ENCODE results near the gene SLC22A3. TPM values are rescaled to one million over a fixed set of nuclear protein-coding genes. Genes with fewer than 3 reads are reported as not detected.
A peak's percentile ranks its signal among the peaks of the same experiment; 100 is the strongest.
"Not testable (repeated sequence)": the region's sequence is repeated elsewhere in the genome, so short reads cannot be mapped to it uniquely, and the experiment has no call there.

SLC22A3 gene
- 189 TPM for total RNA-seq

DNA sequence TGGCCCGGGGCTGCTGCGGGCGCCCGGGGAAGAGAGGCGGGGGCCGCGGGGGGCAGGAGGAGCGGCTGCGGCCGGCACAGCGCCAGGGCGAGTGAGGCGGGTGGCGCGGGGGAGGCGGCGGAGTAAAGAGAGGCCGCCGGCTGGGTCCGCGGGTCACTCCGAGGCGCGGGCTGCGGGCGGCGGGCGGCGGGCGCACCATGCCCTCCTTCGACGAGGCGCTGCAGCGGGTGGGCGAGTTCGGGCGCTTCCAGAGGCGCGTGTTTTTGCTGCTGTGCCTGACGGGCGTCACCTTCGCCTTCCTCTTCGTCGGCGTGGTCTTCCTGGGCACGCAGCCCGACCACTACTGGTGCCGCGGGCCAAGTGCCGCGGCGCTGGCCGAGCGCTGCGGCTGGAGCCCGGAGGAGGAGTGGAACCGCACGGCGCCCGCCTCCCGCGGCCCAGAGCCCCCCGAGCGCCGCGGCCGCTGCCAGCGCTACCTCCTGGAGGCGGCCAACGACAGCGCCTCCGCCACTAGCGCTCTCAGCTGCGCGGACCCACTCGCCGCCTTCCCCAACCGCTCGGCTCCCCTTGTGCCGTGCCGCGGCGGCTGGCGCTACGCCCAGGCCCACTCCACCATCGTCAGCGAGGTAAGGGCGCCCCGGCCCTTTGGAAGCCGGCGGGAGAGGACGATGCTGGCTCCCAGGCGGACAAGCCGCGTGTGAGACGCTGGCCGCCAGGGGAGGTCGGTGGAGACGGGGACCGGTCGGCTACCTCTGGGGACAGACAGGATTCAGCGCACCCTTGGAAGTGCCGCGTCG is at the start of gene SLC22A3:
TSS of gene SLC22A3 (plus strand) at position 156 of the 797 bp plus-strand sequence. CDS start at position 198, 42 bp downstream.
- ATAC-seq (peak; percentile 58), DNase-seq (ENCODE audit: low spot score) (no peak)
- intact Hi-C loops (cut with DNase I): no loop called here

GRCh38 chr6:160299559-160299958 is 48.6 kb upstream of the SLC22A3 start:
- intact Hi-C loops (cut with DNase I): no loop called here
- no peak for ATAC-seq

GRCh38 chr6:160300076-160300695 is 48.0 kb upstream of the SLC22A3 start:
- intact Hi-C loops (cut with DNase I): no loop called here
- DNase-seq (ENCODE audit: low spot score): no peak
- peak; percentile 82 for ATAC-seq

More at GRCh38 chr6:160299559-160299958, 48.6 kb upstream of the SLC22A3 start:
- no peak for DNase-seq (ENCODE audit: low spot score)

DNA sequence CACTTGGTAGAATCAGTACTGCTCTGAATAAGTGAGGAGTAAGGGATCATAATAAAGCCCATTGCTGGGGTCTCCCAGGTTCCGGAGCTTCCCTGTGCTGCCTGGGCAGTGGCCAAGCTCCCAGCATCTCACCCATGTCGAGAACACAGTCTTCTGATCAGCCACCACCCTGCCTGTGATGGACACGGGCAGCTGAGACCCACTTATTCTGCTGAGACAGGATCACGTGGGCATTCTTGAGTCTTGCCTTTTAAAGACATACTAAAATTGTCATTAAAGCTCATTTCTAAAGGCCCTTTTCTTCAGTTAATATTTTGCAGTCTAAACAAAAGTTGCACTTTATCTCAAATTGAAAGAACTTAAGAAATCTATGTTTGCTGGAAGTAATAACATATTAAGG is 46.8 kb upstream of the SLC22A3 start:
- intact Hi-C loops (cut with DNase I): no loop called here

GRCh38 chr6:160302431-160303082 is 45.6 kb upstream of the SLC22A3 start:
- intact Hi-C loops (cut with DNase I); DNase-seq (ENCODE audit: low spot score); ATAC-seq: not testable (repeated sequence)

More for the DNA sequence above, 46.8 kb upstream of the SLC22A3 start:
- DNase-seq (ENCODE audit: low spot score) (no peak), ATAC-seq (peak; percentile 18)

DNA sequence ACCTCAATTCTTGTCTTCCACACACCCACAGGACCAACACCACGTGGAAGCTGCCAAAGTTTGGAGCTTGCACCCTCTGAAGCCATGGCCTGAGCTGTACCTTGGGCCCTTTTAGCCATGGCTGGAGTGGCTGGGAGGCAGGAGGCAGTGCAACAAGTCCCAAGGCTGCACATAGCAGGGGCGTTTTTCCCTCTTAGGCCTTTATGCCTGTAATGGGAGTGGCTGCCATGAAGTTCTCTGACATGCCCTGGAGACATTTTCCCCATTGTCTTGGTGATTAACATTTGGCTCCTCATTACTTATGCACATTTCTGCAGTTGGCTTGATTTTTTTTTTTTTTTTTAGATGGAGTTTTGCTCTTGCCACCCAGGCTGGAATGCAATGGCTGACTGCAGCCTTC is 44.4 kb upstream of the SLC22A3 start:
- ATAC-seq (no peak), DNase-seq (ENCODE audit: low spot score) (no peak)
- intact Hi-C loops (cut with DNase I): no loop called here

- DNase-seq (ENCODE audit: low spot score): no peak
- intact Hi-C loops (cut with DNase I): no loop called here
- no peak for ATAC-seq
Observed at GRCh38 chr6:160305926-160306713, 42.1 kb upstream of the SLC22A3 start.

DNA sequence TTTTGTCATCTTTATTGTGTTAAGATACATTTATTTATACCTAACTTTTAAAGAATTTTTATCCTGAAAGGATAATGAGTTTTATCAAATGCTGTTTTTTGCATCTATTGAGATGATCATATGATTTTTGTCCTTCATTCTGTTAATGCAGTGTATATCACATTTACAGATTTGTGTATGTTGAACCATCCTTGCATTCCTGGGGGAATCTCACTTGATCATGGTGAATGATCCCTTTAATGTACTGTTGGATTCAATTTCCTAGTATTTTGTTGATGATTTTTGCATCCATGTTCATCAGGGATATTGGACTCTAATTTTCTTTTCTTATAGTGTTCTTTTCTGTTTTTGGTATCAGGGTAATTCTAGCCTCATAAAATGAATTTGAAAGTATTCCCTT is 38.5 kb upstream of the SLC22A3 start:
- intact Hi-C loops (cut with DNase I): no loop called here
- ATAC-seq: no peak
- no peak for DNase-seq (ENCODE audit: low spot score)

GRCh38 chr6:160312900-160313299 is 35.3 kb upstream of the SLC22A3 start:
- DNase-seq (ENCODE audit: low spot score) (no peak), ATAC-seq (no peak)
- intact Hi-C loops (cut with DNase I): no loop called here

DNA sequence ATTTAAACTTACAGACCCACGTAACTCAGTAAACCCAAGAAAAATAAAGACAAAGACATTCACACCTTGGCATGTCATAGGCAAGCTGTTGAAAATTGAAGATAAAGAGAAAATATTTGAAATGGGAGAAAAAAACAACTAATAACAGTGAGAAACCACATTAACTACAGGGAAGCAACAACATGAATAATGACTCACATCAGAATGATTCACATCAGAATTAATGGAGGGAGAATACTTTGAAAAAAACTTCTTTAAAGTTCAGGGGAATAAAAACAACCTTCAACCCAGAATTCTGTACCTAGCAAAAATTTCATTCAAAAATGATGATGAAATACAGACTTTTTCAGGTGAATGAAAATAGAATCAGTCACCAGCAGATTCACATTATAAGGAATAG is 32.9 kb upstream of the SLC22A3 start:
- no peak for DNase-seq (ENCODE audit: low spot score)
- intact Hi-C loops (cut with DNase I): no loop called here
- ATAC-seq: no peak

- no peak for ATAC-seq
- intact Hi-C loops (cut with DNase I): no loop called here
Observed at GRCh38 chr6:160316261-160316660, 31.9 kb upstream of the SLC22A3 start.

GRCh38 chr6:160319246-160319645 is 28.9 kb upstream of the SLC22A3 start:
- DNase-seq (ENCODE audit: low spot score) (no peak), ATAC-seq (no peak)
- intact Hi-C loops (cut with DNase I): no loop called here

More at GRCh38 chr6:160316261-160316660, 31.9 kb upstream of the SLC22A3 start:
- no peak for DNase-seq (ENCODE audit: low spot score)

DNA sequence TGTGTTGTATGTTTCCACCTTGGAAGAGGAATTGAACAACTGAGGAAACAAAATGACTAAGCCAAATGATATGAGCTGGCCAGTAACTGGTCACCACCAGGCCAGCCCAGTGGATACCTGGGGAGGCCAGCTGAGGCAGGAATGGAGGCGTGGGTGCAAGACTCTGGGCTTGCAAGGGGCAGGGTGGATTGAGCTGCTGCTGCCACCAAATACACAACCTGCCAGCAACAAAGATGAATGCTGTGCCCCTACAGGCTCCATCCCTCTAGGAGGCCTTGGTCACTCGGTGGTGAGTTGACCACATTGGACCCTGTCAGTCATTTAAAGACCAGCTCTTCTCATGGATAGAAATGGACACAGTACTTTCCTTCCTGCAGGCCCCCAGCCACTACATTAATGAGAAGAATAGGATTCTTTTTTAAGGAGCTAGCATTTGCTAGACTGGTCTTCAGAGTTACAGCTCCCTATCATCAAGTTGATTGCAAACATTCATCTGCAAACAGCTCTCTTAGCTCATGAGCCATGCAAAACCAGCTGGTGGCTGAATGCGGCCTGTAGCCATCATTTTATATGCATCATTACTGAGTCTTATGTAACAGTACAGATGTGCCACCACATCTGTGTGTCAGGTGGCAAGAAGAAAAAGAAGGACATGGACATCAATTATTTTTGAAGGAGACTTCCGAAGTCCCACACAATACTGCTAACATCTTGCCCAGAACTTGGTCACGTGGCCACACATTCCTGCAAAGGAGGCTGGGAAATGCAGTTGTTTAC is 26.3 kb upstream of the SLC22A3 start:
- DNase-seq (ENCODE audit: low spot score): no peak
- intact Hi-C loops (cut with DNase I): no loop called here

DNA sequence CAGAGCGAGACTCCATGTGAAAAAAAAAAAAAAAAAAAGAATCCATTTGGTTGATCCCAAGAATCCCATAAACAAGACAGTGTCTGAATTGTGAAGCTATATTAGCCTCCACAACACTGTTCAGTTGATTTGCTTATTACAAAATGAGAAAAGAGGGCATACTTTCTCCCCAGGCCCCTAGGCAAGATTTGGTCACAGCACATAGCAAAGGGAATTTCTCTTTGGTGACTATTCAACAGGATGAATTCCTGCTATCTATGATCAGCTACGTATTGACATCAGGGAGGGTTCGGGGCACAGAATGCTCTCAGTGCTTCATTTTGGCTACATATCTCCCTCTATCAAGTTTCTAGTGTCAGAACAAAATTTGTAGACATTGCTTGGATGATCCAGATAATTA is 20.2 kb upstream of the SLC22A3 start:
- ATAC-seq (no peak), DNase-seq (ENCODE audit: low spot score) (no peak)
- intact Hi-C loops (cut with DNase I): no loop called here

More for the DNA sequence above, 26.3 kb upstream of the SLC22A3 start:
- no peak for ATAC-seq

DNA sequence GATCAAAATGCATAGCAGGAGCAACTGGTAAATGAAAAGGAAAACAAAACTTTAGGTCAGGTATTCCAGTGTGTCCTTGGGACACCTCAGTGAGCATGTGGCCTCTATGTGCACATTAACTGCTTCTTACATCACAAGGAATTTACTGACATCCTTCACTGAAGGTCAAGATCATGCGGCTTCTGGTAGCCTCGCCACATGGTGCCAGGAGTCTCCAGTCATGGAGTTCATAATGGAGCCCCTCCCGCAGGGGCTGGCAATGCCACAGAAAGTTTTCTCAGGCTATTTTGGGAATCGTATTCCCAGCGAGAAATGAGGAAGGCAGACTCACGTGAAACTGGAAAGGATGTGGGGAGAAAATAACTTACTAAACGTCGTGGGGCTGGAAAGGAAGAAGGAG is 19.7 kb upstream of the SLC22A3 start:
- no peak for ATAC-seq
- intact Hi-C loops (cut with DNase I): no loop called here
- no peak for DNase-seq (ENCODE audit: low spot score)

- DNase-seq (ENCODE audit: low spot score) (no peak), ATAC-seq (no peak)
- intact Hi-C loops (cut with DNase I): no loop called here
Observed at GRCh38 chr6:160329188-160329587, 19.0 kb upstream of the SLC22A3 start.

GRCh38 chr6:160330619-160331018 is 17.6 kb upstream of the SLC22A3 start:
- intact Hi-C loops (cut with DNase I): no loop called here
- ATAC-seq (no peak), DNase-seq (ENCODE audit: low spot score) (no peak)

- ATAC-seq (no peak), DNase-seq (ENCODE audit: low spot score) (no peak)
- intact Hi-C loops (cut with DNase I): no loop called here
Observed at GRCh38 chr6:160331204-160331603, 17.0 kb upstream of the SLC22A3 start.
